COR-L47 (cell line): Measurements from ENCODE around the gene KDM6A.
A peak's percentile ranks its signal among the peaks of the same experiment; 100 is the strongest.
"Not testable (repeated sequence)": the region's sequence is repeated elsewhere in the genome, so short reads cannot be mapped to it uniquely, and the experiment has no call there.

ENCODE experiments used
- DNase-seq: peaks from one replicate; lab custom pipeline; 2025; lab: John Stamatoyannopoulos, UW

Gene KDM6A

GRCh38 chrX:45011131-45011530 lies 138.1 kb downstream of the KDM6A start:
- DNase-seq: no peak

GRCh38 chrX:45011597-45011996 lies 138.6 kb downstream of the KDM6A start:
- no peak for DNase-seq

GRCh38 chrX:45017946-45018345 lies 145.0 kb downstream of the KDM6A start:
- DNase-seq: no peak

- no peak for DNase-seq
Measured at GRCh38 chrX:45022150-45022549, 149.2 kb downstream of the KDM6A start.

GRCh38 chrX:45024501-45024900 lies 151.5 kb downstream of the KDM6A start:
- DNase-seq: no peak

- DNase-seq: no peak
Measured at GRCh38 chrX:45026036-45026435, 153.0 kb downstream of the KDM6A start.

GRCh38 chrX:45031830-45032378 lies 158.9 kb downstream of the KDM6A start:
- no peak for DNase-seq

- no peak for DNase-seq
Measured at GRCh38 chrX:45035071-45035470, 162.1 kb downstream of the KDM6A start.

- no peak for DNase-seq
Measured at GRCh38 chrX:45036161-45036560, 163.2 kb downstream of the KDM6A start.

GRCh38 chrX:45040137-45040536 lies 167.1 kb downstream of the KDM6A start:
- DNase-seq: not testable (repeated sequence)

GRCh38 chrX:45046417-45046816 lies 173.4 kb downstream of the KDM6A start:
- no peak for DNase-seq

- DNase-seq: no peak
Measured at GRCh38 chrX:45050558-45050957, 177.6 kb downstream of the KDM6A start.

GRCh38 chrX:45056428-45057145 lies 183.6 kb downstream of the KDM6A start:
- no peak for DNase-seq

- DNase-seq: peak; percentile 25
Measured at GRCh38 chrX:45059906-45060305, 186.9 kb downstream of the KDM6A start.

- no peak for DNase-seq
Measured at GRCh38 chrX:45063319-45064095, 190.5 kb downstream of the KDM6A start.

GRCh38 chrX:45068569-45068968 lies 195.6 kb downstream of the KDM6A start:
- no peak for DNase-seq

GRCh38 chrX:45070116-45071007 lies 197.4 kb downstream of the KDM6A start:
- no peak for DNase-seq

- DNase-seq: not testable (repeated sequence)
Measured at GRCh38 chrX:45073011-45073410, 200.0 kb downstream of the KDM6A start.

GRCh38 chrX:45077748-45078424 lies 204.9 kb downstream of the KDM6A start:
- DNase-seq: no peak

- no peak for DNase-seq
Measured at GRCh38 chrX:45083314-45083713, 210.3 kb downstream of the KDM6A start.

- DNase-seq: no peak
Measured at GRCh38 chrX:45110494-45110893, 237.5 kb downstream of the KDM6A start.

GRCh38 chrX:45126158-45126557 lies 253.2 kb downstream of the KDM6A start:
- DNase-seq: no peak
